Body of pancreas (tissue), 4 donors: ENCODE data around the gene FIP1L1. TPM values are rescaled to one million over a fixed set of nuclear protein-coding genes. Genes with fewer than 3 reads are reported as not detected.

Source experiments
- ATAC-seq: fragments of 150-250 bp; one replicate; pipeline ENCODE4 v1.9.1; 2016
- DNase-seq, 4 donors: peaks; one replicate each; pipeline ENCODE4 v3.0.0-alpha.2; 2019
- H3K27ac ChIP-seq, 4 donors: fragments of 200-600 bp; sonication (generic); 1 replicate in 3 of 4; 2 replicates in 1 of 4; pipeline versions ENCODE4 v1.5.1 to v1.6.1; 2016 to 2019; ENCODE audit warnings: mild to moderate bottlenecking in 1 of 4, mixed read lengths in 1 of 4, moderate library complexity in 1 of 4
- H3K27me3 ChIP-seq, 2 donors: fragments of 200-600 bp; sonication (generic); one replicate each; pipeline ENCODE4 v1.6.0; 2016; ENCODE audit warnings: mild to moderate bottlenecking in 1 of 2
- H3K36me3 ChIP-seq, 2 donors: fragments of 200-600 bp; sonication (generic); replicated peaks in 1 of 2; 2 replicates each; pipeline ENCODE4 v1.5.1; 2016; ENCODE audit warnings: low read depth in 2 of 2; ENCODE audit not compliant: insufficient read depth in 1 of 2
- H3K4me1 ChIP-seq: fragments of 200-600 bp; sonication (generic); one replicate; pipeline ENCODE4 v1.6.0; 2016
- H3K4me3 ChIP-seq, 2 donors: fragments of 200-600 bp; sonication (generic); 1 replicate in 1 of 2; 2 replicates in 1 of 2; pipeline ENCODE4 v1.5.1; 2016 to 2019
- H3K9me3 ChIP-seq, 3 donors: fragments of 200-600 bp; sonication (generic); 1 replicate in 2 of 3; 2 replicates in 1 of 3; pipeline ENCODE4 v1.5.1; 2016
- POLR2A ChIP-seq, 3 donors: fragments of 450-650 bp; IDR thresholded peaks; one replicate each; pipeline ENCODE4 v1.6.1; 2016; ENCODE audit warnings: antibody characterized with exemption in 3 of 3, mild to moderate bottlenecking in 2 of 3
- WGBS, 2 donors: methylation state at CpG; one replicate each; pipeline ENCODE4 v1.1.5; 2017; 5-methylcytosine and 5-hydroxymethylcytosine counted together
- intact Hi-C: fragments of 100-400 bp; cut with DNase I; formaldehyde crosslinking; loops from one replicate; pipeline ENCODE4 v1.15.1; 2023
- total RNA-seq, 2 donors: library from RNA; depleted of rRNA; stranded (reverse); fragments of >200 nt; gene quantifications; one replicate each; pipeline ENCODE4 v1.1.0, GENCODE V29; 2016
- TF ChIP-seq, protein P1 (sequence below), 7 experiments: fragments of 450-650 bp in 4 of 7; fragments of 200-600 bp in 3 of 7; sonication (generic) in 3 of 7; IDR thresholded peaks; one replicate each; pipeline ENCODE4 v1.5.1; 2016 to 2019; ENCODE audit warnings: antibody characterized with exemption in 7 of 7

Gene FIP1L1
- total RNA-seq, 2 donors from 2014 or later: 28.3 to 48.1 TPM

DNA sequence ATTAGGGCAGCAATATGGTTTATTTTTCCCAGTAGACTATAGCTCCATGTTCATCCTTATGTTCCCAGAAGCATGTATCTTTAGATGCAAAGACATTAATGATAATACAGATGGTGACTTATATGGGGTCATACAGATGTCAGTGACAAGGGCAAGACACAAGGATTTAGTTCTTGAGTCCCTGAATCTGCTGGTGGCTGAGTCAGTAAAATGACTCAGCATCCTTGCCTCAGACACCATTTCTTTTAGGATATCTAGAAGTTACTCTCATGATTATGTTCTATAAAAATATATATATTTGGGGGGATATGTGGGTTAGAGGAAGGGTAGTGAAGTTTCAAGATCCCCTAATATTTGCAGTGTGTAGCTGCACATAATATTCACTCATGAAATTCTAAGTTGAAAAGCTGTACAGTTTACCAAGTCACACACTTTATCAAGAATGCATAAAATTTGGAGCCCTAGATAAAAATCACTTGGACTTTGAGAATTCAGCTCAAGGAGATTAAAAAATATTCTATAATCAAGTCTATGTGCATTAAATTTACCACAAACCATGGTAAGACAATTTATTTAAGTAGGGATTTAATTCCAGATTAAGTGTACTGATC, 111.9 kb downstream of the FIP1L1 start:
- H3K4me1 ChIP-seq: peaks cover 8% of the 10 kb centered on the region
- no peaks in the 10 kb centered on the region for H3K36me3 ChIP-seq
- no peak for ATAC-seq
- no peak for TF ChIP-seq POLR2A (IDR thresholded peaks at IDR 0.05)
- TF ChIP-seq, protein P1, sequence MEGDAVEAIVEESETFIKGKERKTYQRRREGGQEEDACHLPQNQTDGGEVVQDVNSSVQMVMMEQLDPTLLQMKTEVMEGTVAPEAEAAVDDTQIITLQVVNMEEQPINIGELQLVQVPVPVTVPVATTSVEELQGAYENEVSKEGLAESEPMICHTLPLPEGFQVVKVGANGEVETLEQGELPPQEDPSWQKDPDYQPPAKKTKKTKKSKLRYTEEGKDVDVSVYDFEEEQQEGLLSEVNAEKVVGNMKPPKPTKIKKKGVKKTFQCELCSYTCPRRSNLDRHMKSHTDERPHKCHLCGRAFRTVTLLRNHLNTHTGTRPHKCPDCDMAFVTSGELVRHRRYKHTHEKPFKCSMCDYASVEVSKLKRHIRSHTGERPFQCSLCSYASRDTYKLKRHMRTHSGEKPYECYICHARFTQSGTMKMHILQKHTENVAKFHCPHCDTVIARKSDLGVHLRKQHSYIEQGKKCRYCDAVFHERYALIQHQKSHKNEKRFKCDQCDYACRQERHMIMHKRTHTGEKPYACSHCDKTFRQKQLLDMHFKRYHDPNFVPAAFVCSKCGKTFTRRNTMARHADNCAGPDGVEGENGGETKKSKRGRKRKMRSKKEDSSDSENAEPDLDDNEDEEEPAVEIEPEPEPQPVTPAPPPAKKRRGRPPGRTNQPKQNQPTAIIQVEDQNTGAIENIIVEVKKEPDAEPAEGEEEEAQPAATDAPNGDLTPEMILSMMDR (IDR thresholded peaks at IDR 0.05): no peak
- H3K4me3 ChIP-seq: no peak overlapping the region
- H3K9me3 ChIP-seq: no peaks in the 10 kb centered on the region
- no peak for DNase-seq
- no peak overlapping the region for H3K27ac ChIP-seq
- H3K27me3 ChIP-seq: no peaks in the 10 kb centered on the region
- intact Hi-C loops: no loop called here

DNA sequence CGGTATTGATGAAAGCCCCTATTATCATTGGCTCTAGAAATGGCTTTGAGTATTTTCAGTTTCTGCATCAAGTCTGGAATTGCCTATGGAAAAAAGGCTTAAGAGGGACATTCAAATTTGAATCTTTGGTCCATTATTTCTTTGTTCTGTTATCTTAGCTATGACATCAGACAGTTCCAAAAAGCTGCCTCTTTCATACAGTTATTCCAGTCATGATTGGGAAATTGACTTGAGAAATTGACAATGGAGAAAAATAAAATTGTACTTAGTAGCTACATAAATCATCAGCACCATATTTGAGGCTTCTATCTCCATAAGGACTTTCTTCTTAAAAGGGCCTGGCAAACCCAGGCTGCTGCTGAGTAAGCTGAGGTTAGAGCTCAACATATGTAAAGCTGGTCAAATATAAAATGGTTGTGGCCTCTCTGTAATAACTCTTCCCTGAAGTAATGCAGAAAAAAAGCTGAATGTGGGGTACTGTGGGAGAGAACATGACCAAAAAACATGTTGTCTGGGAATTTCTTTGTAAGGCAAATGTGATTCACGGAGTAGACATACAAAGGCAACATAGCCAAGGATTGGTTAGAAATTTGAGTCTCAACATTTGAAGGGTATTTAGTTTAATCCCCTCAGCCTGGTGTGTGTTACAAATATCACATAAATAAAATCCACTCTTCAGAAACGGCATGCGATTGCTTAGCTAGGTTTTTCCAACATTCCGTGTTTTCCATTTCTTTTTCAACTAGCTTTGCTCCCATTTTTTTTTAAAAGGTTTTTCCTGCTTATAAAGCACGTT, 112.9 kb downstream of the FIP1L1 start:
- intact Hi-C loops: no loop called here
- TF ChIP-seq, protein P1 (IDR thresholded peaks at IDR 0.05): no peak
- no peak for TF ChIP-seq POLR2A (IDR thresholded peaks at IDR 0.05)
- ATAC-seq (no peak), DNase-seq (no peak)
- Histone ChIP-seq H3K27ac (no peak overlapping the region), H3K36me3 (no peaks in the 10 kb centered on the region), H3K27me3 (no peaks in the 10 kb centered on the region), H3K4me3 (no peak overlapping the region), H3K9me3 (no peaks in the 10 kb centered on the region), H3K4me1 (peaks cover 8% of the 10 kb centered on the region)
- WGBS, 2 donors: 79 to 84% methylated on average over 6 of the region's 6 CpGs

DNA sequence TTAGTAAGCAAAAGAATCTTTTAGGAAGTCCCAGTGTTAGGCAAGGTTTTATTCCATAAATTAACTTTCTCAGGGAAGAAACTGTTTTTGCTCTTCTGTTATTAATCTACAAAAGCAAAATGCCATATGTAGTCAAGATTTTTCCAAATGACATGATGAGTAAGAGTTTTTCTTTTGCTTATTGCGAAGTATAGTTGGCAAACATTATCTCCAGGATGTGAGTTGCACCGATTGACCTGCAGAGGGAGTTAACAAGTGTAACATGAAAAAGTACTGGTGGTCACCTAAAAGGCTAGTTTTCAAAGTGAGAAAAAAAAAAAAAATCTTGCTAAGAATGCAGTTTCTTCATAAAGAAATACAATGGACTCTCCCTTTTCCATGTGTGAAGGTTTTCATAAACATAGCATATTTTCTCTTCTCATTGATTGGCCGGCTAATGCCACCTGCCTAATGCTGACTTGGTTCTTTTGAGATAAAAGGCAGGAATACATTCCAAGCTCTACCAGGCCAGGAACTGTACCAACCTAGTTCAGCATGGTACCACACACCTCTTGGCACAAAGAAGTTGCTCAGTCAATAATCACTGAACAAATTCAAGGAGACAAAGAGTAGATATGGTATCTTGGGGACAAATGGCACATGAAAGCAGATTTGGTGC, 113.7 kb downstream of the FIP1L1 start:
- ATAC-seq (peak; percentile 86), DNase-seq (peak; percentile 48 to 67 (median 62))
- TF ChIP-seq, protein P1 (IDR thresholded peaks at IDR 0.05): peak; percentile 24 to 81 (median 75)
- no peak for TF ChIP-seq POLR2A (IDR thresholded peaks at IDR 0.05)
- Histone ChIP-seq H3K9me3 (no peaks in the 10 kb centered on the region), H3K27ac (peak overlapping the region in 2 of 4 donors; percentile 7 to 30), H3K36me3 (peaks cover 0 to 3% of the 10 kb centered on the region in 2 donors), H3K27me3 (no peaks in the 10 kb centered on the region), H3K4me3 (no peak overlapping the region), H3K4me1 (peaks cover 8% of the 10 kb centered on the region)
- intact Hi-C loops: no loop called here
- 21% methylated on average over 3 of the region's 3 CpGs for WGBS, 2 donors

DNA sequence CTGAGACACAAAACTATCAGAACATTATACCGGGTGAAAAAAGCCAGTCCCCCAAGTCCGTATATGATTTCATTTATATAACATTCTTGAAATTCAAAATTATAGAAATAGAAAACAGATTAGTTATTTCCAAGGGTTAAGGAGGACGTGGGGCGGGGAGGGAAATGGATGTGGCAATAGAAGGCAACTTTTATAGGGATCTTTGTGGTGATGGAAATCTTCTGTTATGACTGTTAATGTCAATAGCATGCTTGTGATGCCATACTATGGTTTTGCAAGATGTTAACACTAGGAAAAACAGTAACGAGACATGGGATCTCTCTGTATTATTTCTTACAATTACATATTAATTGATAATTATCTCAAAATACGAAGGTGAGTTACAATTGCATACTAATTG, 117.4 kb downstream of the FIP1L1 start:
- Histone ChIP-seq H3K4me1 (peaks cover 26% of the 10 kb centered on the region), H3K27me3 (no peaks in the 10 kb centered on the region), H3K9me3 (no peaks in the 10 kb centered on the region), H3K4me3 (no peak overlapping the region), H3K36me3 (peaks cover 0 to 3% of the 10 kb centered on the region in 2 donors), H3K27ac (no peak overlapping the region)
- DNase-seq (no peak), ATAC-seq (no peak)
- intact Hi-C loops: no loop called here
- 89 to 93% methylated on average over 6 of the region's 6 CpGs for WGBS, 2 donors
- TF ChIP-seq, protein P1 (IDR thresholded peaks at IDR 0.05): no peak
- no peak for TF ChIP-seq POLR2A (IDR thresholded peaks at IDR 0.05)
